ENCODE results near the gene CYTIP.

Gene CYTIP

GRCh38 chr2:157463002-157463401 is 19.1 kb upstream of the CYTIP start:
- Histone ChIP-seq H3K27ac (ENCODE audit: low read depth, low read length, poor library complexity, severe bottlenecking) (no peak overlapping the region), H3K36me3 (ENCODE audit: insufficient read depth, low read length) (no peaks in the 10 kb centered on the region), H3K4me3 (ENCODE audit: low read depth, low read length, poor library complexity, severe bottlenecking) (no peak overlapping the region), H2AFZ (ENCODE audit: low read length) (no peak overlapping the region), H3K27me3 (ENCODE audit: insufficient read depth, low read length) (no peaks in the 10 kb centered on the region), H3K9me2 (ENCODE audit: low read depth, low read length) (no peaks in the 10 kb centered on the region), H3K79me2 (ENCODE audit: insufficient read depth, low read length) (no peaks in the 10 kb centered on the region), H3K9me3 (ENCODE audit: low read length) (no peaks in the 10 kb centered on the region), H3K9ac (ENCODE audit: low read length) (no peak overlapping the region), H3K4me1 (ENCODE audit: insufficient read depth, low read length, severe bottlenecking) (peaks cover 23% of the 10 kb centered on the region), H3F3A (ENCODE audit: insufficient read depth, low read length) (no peaks in the 10 kb centered on the region), H3K4me2 (ENCODE audit: low read length) (no peak overlapping the region), H4K20me1 (ENCODE audit: insufficient read depth, low read length) (no peaks in the 10 kb centered on the region)
- TF ChIP-seq EZH2 (IDR thresholded peaks at IDR 0.05; ENCODE audit: borderline replicate concordance, low read length) (no peak), CTCF (IDR thresholded peaks at IDR 0.05; ENCODE audit: low read length) (no peak)

- Histone ChIP-seq H3K27ac (ENCODE audit: low read depth, low read length, poor library complexity, severe bottlenecking) (no peak overlapping the region), H3K79me2 (ENCODE audit: insufficient read depth, low read length) (no peaks in the 10 kb centered on the region), H3K9me2 (ENCODE audit: low read depth, low read length) (no peaks in the 10 kb centered on the region), H3K4me1 (ENCODE audit: insufficient read depth, low read length, severe bottlenecking) (peaks cover 9% of the 10 kb centered on the region), H3K27me3 (ENCODE audit: insufficient read depth, low read length) (no peaks in the 10 kb centered on the region), H3K4me2 (ENCODE audit: low read length) (no peak overlapping the region), H3K36me3 (ENCODE audit: insufficient read depth, low read length) (no peaks in the 10 kb centered on the region), H4K20me1 (ENCODE audit: insufficient read depth, low read length) (no peaks in the 10 kb centered on the region), H3K9ac (ENCODE audit: low read length) (no peak overlapping the region), H3F3A (ENCODE audit: insufficient read depth, low read length) (no peaks in the 10 kb centered on the region), H3K4me3 (ENCODE audit: low read depth, low read length, poor library complexity, severe bottlenecking) (no peak overlapping the region), H3K9me3 (ENCODE audit: low read length) (no peaks in the 10 kb centered on the region), H2AFZ (ENCODE audit: low read length) (no peak overlapping the region)
- TF ChIP-seq EZH2 (IDR thresholded peaks at IDR 0.05; ENCODE audit: borderline replicate concordance, low read length) = no peak
- TF ChIP-seq CTCF (IDR thresholded peaks at IDR 0.05; ENCODE audit: low read length) = no peak
Measured at GRCh38 chr2:157460897-157461296, 17.0 kb upstream of the CYTIP start.

- H3K9me3 ChIP-seq (ENCODE audit: low read length) = no peaks in the 10 kb centered on the region
- no peaks in the 10 kb centered on the region for H3K27me3 ChIP-seq (ENCODE audit: insufficient read depth, low read length)
- no peak overlapping the region for H3K27ac ChIP-seq (ENCODE audit: low read depth, low read length, poor library complexity, severe bottlenecking)
- H3K36me3 ChIP-seq (ENCODE audit: insufficient read depth, low read length) = no peaks in the 10 kb centered on the region
- no peaks in the 10 kb centered on the region for H3K9me2 ChIP-seq (ENCODE audit: low read depth, low read length)
- H3K79me2 ChIP-seq (ENCODE audit: insufficient read depth, low read length) = no peaks in the 10 kb centered on the region
- no peak overlapping the region for H3K4me2 ChIP-seq (ENCODE audit: low read length)
- H3K9ac ChIP-seq (ENCODE audit: low read length) = no peak overlapping the region
- no peak overlapping the region for H2AFZ ChIP-seq (ENCODE audit: low read length)
- H3K4me1 ChIP-seq (ENCODE audit: insufficient read depth, low read length, severe bottlenecking) = peaks cover 9% of the 10 kb centered on the region
- no peak overlapping the region for H3K4me3 ChIP-seq (ENCODE audit: low read depth, low read length, poor library complexity, severe bottlenecking)
- no peaks in the 10 kb centered on the region for H3F3A ChIP-seq (ENCODE audit: insufficient read depth, low read length)
- no peaks in the 10 kb centered on the region for H4K20me1 ChIP-seq (ENCODE audit: insufficient read depth, low read length)
- TF ChIP-seq CTCF (IDR thresholded peaks at IDR 0.05; ENCODE audit: low read length) = no peak
- no peak for TF ChIP-seq EZH2 (IDR thresholded peaks at IDR 0.05; ENCODE audit: borderline replicate concordance, low read length)
Measured at GRCh38 chr2:157460384-157460837, 16.5 kb upstream of the CYTIP start.
